Measurements from ENCODE around the gene AGPAT1. TPM values are rescaled to one million over a fixed set of nuclear protein-coding genes. Genes with fewer than 3 reads are reported as not detected.

Gene AGPAT1
- total and polyA plus RNA-seq, 2 of the 8 experiments (the other 6 are each of a cell fraction or from before 2014, with no cell fraction given), result 96.0 to 222 TPM

DNA sequence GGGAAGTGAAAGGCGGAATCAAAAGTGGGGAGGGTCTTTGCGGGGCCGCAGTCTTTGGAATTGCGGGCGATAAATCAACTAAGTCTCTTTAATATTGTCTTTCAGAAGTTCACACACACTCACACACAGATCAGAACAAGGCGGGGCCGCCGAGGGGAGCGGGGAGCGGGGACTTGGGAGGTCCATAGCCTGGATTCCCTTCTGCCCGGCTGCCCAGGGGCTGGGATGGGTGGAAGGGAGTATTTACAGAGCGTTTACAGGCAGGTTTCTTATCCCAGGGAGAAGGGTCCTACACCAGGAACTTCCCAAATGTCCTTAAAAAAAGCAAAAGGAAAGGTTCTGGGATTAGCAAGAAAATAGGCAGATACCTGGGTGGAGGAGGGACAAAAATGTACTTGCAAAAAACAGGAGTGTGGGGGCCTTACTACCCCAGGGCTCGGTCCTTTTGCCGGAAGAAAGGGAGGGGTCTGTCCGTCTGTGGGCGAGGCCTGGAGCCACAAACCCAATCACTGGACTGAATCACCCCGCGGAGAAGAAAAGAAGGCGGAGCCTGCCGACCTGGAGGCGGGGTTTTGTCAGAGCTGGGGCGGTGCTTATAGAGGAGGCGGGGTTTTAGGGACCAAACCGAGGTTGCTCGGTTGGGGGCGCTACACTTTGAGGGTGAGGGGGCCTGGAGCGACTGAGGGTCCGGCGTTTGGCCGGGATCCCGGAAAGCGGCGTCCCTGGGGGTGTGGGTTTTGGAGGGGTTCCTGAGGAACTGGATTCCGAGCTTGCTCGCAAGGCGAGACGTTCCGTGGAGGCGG, 27.4 kb downstream of the AGPAT1 start (continued):
- TF ChIP-seq, protein P1, sequence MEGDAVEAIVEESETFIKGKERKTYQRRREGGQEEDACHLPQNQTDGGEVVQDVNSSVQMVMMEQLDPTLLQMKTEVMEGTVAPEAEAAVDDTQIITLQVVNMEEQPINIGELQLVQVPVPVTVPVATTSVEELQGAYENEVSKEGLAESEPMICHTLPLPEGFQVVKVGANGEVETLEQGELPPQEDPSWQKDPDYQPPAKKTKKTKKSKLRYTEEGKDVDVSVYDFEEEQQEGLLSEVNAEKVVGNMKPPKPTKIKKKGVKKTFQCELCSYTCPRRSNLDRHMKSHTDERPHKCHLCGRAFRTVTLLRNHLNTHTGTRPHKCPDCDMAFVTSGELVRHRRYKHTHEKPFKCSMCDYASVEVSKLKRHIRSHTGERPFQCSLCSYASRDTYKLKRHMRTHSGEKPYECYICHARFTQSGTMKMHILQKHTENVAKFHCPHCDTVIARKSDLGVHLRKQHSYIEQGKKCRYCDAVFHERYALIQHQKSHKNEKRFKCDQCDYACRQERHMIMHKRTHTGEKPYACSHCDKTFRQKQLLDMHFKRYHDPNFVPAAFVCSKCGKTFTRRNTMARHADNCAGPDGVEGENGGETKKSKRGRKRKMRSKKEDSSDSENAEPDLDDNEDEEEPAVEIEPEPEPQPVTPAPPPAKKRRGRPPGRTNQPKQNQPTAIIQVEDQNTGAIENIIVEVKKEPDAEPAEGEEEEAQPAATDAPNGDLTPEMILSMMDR (IDR thresholded peaks at IDR 0.05; ENCODE audit: control extremely low read depth in 1 of 3, insufficient read depth in 1 of 3, low read depth in 1 of 3, low read length in 3 of 3), result peak in 2 of 3 experiments; percentile 39 to 60; a peak in 3 of 4 replicates
- peak; percentile 4; the same call in 1 of the 2 replicates for TF ChIP-seq SP1 (IDR thresholded peaks at IDR 0.05; ENCODE audit: low read depth, low read length)
- no peak for TF ChIP-seq CREB1 (IDR thresholded peaks at IDR 0.05)
- TF ChIP-seq KDM4A (IDR thresholded peaks at IDR 0.05; ENCODE audit: low read depth, low read length, severe bottlenecking), result peak; percentile 46
